OCI-LY7 (cell line): ENCODE results near the gene DPF3.

Source experiments
- EZH2phosphoT487 ChIP-seq: fragments of 200-600 bp; sonication (generic); IDR thresholded peaks from 2 replicates; pipeline ENCODE4 v1.6.1; 2018; ENCODE audit warnings: low read depth, borderline replicate concordance, mild to moderate bottlenecking, mixed run types, antibody characterized with exemption, low read length, moderate library complexity, mixed read lengths
- TF ChIP-seq, protein P1 (sequence below): fragments of 200-600 bp; sonication (generic); conservative IDR thresholded peaks from 2 replicates; pipeline ENCODE4 v1.5.1; 2014; ENCODE audit warnings: mild to moderate bottlenecking, antibody characterized with exemption, low read length, moderate library complexity, mixed read lengths

DNA sequence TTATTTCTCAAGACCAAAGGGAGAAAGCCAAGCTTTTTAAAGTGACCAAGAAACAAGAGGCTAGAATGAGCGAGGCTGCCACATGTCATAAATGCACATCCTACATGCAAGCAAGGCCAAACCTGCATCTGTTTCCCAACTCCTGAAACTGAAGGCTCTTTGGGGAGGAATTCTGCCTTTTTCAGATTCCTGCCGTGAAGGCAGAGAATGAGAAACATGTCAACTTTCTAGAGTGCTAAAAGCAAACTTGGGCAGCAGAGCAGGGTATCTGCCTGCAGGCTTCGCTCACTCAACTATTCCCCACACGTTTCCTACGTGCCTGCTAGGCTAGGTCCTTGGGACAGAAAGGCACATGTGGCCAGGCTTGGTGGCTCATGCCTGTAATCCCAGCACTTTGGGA, 15.2 kb downstream of the DPF3 start:
- TF ChIP-seq, protein P1, sequence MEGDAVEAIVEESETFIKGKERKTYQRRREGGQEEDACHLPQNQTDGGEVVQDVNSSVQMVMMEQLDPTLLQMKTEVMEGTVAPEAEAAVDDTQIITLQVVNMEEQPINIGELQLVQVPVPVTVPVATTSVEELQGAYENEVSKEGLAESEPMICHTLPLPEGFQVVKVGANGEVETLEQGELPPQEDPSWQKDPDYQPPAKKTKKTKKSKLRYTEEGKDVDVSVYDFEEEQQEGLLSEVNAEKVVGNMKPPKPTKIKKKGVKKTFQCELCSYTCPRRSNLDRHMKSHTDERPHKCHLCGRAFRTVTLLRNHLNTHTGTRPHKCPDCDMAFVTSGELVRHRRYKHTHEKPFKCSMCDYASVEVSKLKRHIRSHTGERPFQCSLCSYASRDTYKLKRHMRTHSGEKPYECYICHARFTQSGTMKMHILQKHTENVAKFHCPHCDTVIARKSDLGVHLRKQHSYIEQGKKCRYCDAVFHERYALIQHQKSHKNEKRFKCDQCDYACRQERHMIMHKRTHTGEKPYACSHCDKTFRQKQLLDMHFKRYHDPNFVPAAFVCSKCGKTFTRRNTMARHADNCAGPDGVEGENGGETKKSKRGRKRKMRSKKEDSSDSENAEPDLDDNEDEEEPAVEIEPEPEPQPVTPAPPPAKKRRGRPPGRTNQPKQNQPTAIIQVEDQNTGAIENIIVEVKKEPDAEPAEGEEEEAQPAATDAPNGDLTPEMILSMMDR, result no peak
- no peak for TF ChIP-seq EZH2phosphoT487
